BLaER1 (cell line): ENCODE data around the gene FRMD1.

Experiments
- H3K27ac ChIP-seq: shearing (Covaris generic); formaldehyde crosslinking; 2 replicates; pipeline ENCODE4 v1.8.1; 2022
- H3K27me3 ChIP-seq: shearing (Covaris generic); formaldehyde crosslinking; 2 replicates; pipeline ENCODE4 v1.8.1; 2022
- H3K36me3 ChIP-seq: shearing (Covaris generic); formaldehyde crosslinking; 2 replicates; pipeline ENCODE4 v1.8.1; 2022
- H3K4me1 ChIP-seq: shearing (Covaris generic); formaldehyde crosslinking; 2 replicates; pipeline ENCODE4 v1.8.1; 2022
- H3K4me2 ChIP-seq: shearing (Covaris generic); formaldehyde crosslinking; 2 replicates; pipeline ENCODE4 v1.8.1; 2022
- H3K4me3 ChIP-seq: shearing (Covaris generic); formaldehyde crosslinking; 2 replicates; pipeline ENCODE4 v1.8.1; 2022
- H3K9ac ChIP-seq: shearing (Covaris generic); formaldehyde crosslinking; 2 replicates; pipeline ENCODE4 v1.8.1; 2022
- H3K9me3 ChIP-seq: shearing (Covaris generic); formaldehyde crosslinking; 2 replicates; pipeline ENCODE4 v1.8.1; 2022
- H4K20me1 ChIP-seq: shearing (Covaris generic); formaldehyde crosslinking; 2 replicates; pipeline ENCODE4 v1.8.1; 2022
- Cebpa-rat ChIP-seq: shearing (Covaris generic); IDR thresholded peaks from 2 replicates; pipeline ENCODE4 v1.8.1; 2022

FRMD1 gene

DNA sequence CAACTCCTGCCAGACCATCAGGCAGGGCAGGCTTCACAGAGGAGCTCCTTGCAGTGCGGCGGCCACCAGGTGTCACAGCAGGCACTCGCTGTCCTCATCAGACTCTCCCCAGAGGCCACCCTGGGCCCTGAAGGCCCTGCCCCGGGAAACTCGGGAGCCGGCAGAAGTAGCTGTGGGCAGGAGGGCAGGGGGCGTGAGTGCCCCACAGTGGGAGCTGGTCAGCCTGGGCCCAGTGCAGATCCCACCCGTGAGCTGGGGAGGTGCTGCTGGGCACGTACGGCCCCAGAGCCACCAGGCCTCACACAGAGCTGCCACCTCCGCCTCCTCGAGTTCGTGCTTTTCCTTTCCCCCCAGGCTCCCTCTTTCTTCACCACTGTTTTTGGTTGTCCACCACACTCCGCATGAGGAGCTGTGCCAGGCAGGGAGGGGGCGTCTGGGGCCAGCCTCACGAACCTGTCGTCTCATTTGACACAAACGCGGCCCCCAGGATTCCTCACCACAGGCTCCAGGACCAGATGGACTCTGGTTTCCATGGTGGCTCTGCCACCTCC lies 33.8 kb downstream of the FRMD1 start:
- H3K4me3 ChIP-seq: no peak overlapping the region
- H3K27me3 ChIP-seq: no peaks in the 10 kb centered on the region
- H4K20me1 ChIP-seq: no peaks in the 10 kb centered on the region
- no peaks in the 10 kb centered on the region for H3K36me3 ChIP-seq
- H3K4me2 ChIP-seq: peak overlapping the region; percentile 87
- H3K27ac ChIP-seq: peak overlapping the region; percentile 62; the same call in 1 of the 2 replicates
- peaks cover 10% of the 10 kb centered on the region for H3K9me3 ChIP-seq
- 0 out of 2 replicates have a peak overlapping the region, but pooled peaks have one; percentile 7 for H3K9ac ChIP-seq
- H3K4me1 ChIP-seq: peaks cover 86% of the 10 kb centered on the region
- TF ChIP-seq Cebpa-rat: no peak

DNA sequence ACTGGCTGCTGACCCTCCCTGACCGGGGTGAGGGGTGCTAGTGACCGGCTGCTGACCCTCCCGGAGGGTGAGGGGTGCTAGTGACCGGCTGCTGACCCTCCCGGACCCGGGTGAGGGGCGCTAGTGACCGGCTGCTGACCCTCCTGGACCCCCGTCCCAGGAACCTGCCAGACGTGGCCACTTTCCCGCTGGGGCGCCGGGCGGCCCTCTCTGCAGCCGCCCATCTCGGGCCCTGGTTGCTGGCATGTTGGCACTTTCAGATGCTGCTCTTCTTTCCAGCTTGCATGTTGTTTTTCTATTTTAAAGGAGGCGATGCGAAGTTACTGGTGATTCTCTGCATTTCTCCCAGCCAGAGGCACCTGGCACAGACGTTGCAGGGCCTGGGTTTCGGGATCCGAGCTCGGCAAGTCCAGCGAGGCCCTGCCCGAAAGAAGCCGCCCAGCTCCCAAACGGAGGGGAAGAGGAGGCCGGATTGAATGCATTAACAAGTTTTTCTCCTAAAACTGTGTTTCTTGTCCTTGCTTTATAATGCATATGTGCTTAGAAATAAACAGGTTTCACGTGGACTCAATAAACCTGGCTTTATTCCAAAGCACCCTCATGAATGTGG lies 34.4 kb downstream of the FRMD1 start:
- Histone ChIP-seq H3K4me2 (peak overlapping the region; percentile 87), H3K4me3 (no peak overlapping the region), H3K9ac (0 out of 2 replicates have a peak overlapping the region, but pooled peaks have one; percentile 7), H3K27me3 (no peaks in the 10 kb centered on the region), H4K20me1 (no peaks in the 10 kb centered on the region), H3K36me3 (no peaks in the 10 kb centered on the region), H3K9me3 (peaks cover 16% of the 10 kb centered on the region), H3K4me1 (peaks cover 80% of the 10 kb centered on the region), H3K27ac (no peak overlapping the region)
- TF ChIP-seq Cebpa-rat: no peak

DNA sequence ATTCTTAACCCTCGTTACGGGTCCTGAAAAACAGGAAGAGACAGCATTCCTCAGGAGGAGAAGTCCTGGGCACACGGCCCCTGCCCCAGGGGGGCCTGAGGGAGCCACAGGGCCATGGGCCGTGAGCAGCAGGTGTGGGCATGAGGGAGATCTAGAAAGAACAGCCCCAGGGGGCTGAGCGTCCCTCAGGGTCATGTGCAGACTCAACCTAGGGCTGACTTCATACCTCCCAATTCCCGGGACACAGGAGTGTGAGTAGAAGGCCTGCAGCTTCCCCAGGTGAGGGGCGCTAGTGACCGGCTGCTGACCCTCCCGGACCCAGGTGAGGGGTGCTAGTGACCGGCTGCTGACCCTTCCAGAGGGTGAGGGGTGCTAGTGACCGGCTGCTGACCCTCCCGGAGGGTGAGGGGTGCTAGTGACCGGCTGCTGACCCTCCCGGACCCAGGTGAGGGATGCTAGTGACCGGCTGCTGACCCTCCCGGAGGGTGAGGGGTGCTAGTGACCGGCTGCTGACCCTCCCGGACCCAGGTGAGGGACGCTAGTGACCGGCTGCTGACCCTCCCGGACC lies 35.1 kb downstream of the FRMD1 start:
- H3K4me2 ChIP-seq: peak overlapping the region; percentile 87
- peaks cover 23% of the 10 kb centered on the region for H3K9me3 ChIP-seq
- no peaks in the 10 kb centered on the region for H4K20me1 ChIP-seq
- H3K4me3 ChIP-seq: no peak overlapping the region
- H3K4me1 ChIP-seq: peaks cover 73% of the 10 kb centered on the region
- TF ChIP-seq Cebpa-rat: no peak
- peak overlapping the region; percentile 30; the same call in 1 of the 2 replicates for H3K9ac ChIP-seq
- H3K27ac ChIP-seq: peak overlapping the region; percentile 57
- H3K27me3 ChIP-seq: no peaks in the 10 kb centered on the region
- 0 out of 2 replicates have a peak, but pooled peaks cover 4% of the 10 kb centered on the region for H3K36me3 ChIP-seq

DNA sequence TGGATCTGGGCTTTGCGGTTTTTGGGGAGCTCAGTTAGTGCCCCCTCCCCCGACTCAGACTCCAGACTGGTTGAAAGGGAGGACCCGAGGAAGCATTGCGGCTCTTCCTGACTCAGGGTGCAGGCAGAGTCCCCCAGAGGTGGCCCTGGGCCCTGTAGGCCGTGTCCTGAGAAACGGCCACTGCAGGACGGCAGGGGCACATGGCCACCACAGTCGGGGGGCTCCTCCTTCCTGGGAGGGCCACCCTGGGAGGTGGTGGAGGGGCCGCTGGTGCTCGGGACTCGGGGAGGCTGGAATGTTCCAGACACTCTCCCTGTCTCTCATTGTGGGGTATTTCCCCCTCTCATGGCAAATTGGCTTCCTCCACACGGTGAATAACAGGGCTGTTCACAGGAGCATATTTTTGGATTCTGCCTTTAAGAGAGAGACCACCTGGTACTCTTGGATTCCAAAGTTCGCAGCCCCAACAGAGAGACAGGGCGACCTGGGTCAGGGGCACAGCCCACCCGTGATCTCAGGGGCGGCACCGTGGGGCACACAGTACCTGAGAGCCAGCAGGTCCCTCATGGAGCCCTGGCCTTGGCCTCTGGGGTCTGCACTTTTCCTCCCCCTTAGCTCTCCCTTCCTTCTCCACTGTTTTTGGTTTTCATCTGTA lies 35.7 kb downstream of the FRMD1 start:
- Histone ChIP-seq H4K20me1 (no peaks in the 10 kb centered on the region), H3K9me3 (peaks cover 29% of the 10 kb centered on the region), H3K36me3 (0 out of 2 replicates have a peak, but pooled peaks cover 7% of the 10 kb centered on the region), H3K4me3 (no peak overlapping the region), H3K9ac (peak overlapping the region; percentile 30; the same call in 1 of the 2 replicates), H3K27ac (peak overlapping the region; percentile 57), H3K4me1 (peaks cover 67% of the 10 kb centered on the region), H3K4me2 (peak overlapping the region; percentile 87), H3K27me3 (no peaks in the 10 kb centered on the region)
- no peak for TF ChIP-seq Cebpa-rat

GRCh38 chr6:168042426-168043192 lies 36.4 kb downstream of the FRMD1 start:
- peak overlapping the region; percentile 17; the same call in 1 of the 2 replicates for H3K4me3 ChIP-seq
- H3K4me2 ChIP-seq: peak overlapping the region; percentile 87
- H3K9me3 ChIP-seq: peaks cover 36% of the 10 kb centered on the region
- H3K36me3 ChIP-seq: 0 out of 2 replicates have a peak, but pooled peaks cover 7% of the 10 kb centered on the region
- TF ChIP-seq Cebpa-rat: no peak
- H3K4me1 ChIP-seq: peaks cover 62% of the 10 kb centered on the region
- H3K9ac ChIP-seq: peak overlapping the region; percentile 26; the same call in 1 of the 2 replicates
- peak overlapping the region; percentile 57 for H3K27ac ChIP-seq
- H4K20me1 ChIP-seq: no peaks in the 10 kb centered on the region
- no peaks in the 10 kb centered on the region for H3K27me3 ChIP-seq

- H3K9me3 ChIP-seq: peaks cover 39% of the 10 kb centered on the region
Measured at GRCh38 chr6:168041928-168042327, 37.1 kb downstream of the FRMD1 start.

GRCh38 chr6:168040856-168041496 lies 38.0 kb downstream of the FRMD1 start:
- peak overlapping the region; percentile 53; the same call in 1 of the 2 replicates for H3K27ac ChIP-seq
- no peaks in the 10 kb centered on the region for H4K20me1 ChIP-seq
- no peak overlapping the region for H3K9ac ChIP-seq
- peaks cover 39% of the 10 kb centered on the region for H3K9me3 ChIP-seq
- H3K4me1 ChIP-seq: peaks cover 62% of the 10 kb centered on the region
- 0 out of 2 replicates have a peak, but pooled peaks cover 7% of the 10 kb centered on the region for H3K36me3 ChIP-seq
- no peak overlapping the region for H3K4me3 ChIP-seq
- TF ChIP-seq Cebpa-rat: no peak
- H3K27me3 ChIP-seq: no peaks in the 10 kb centered on the region
- H3K4me2 ChIP-seq: peak overlapping the region; percentile 87

More at GRCh38 chr6:168041928-168042327, 37.1 kb downstream of the FRMD1 start:
- Histone ChIP-seq H3K9ac (peak overlapping the region; percentile 26; the same call in 1 of the 2 replicates), H3K4me1 (peaks cover 62% of the 10 kb centered on the region), H3K27me3 (no peaks in the 10 kb centered on the region), H4K20me1 (no peaks in the 10 kb centered on the region), H3K36me3 (0 out of 2 replicates have a peak, but pooled peaks cover 7% of the 10 kb centered on the region), H3K27ac (peak overlapping the region; percentile 57; the same call in 1 of the 2 replicates), H3K4me2 (peak overlapping the region; percentile 87), H3K4me3 (peak overlapping the region; percentile 17)
- TF ChIP-seq Cebpa-rat: no peak

DNA sequence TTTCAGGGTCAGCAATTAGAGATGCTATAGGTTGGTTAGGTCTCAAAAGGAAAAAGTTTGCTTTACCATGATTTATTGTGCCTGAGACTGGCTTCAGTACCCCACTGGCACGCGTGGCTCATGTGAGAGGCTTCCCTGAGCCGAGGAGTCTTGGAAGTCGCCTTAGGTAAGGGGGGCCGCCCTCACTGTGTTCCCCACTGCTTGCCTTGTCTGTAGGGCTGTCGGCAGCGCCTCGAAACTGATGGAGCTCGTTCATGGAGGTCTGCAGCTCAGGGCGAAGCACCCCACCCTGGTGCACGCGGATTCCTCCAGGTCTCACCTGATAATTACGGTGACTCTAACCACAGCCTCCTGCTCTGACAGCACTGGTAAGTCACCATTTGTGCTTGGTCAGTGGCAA lies 39.2 kb downstream of the FRMD1 start:
- no peak for TF ChIP-seq Cebpa-rat
- H3K27me3 ChIP-seq: no peaks in the 10 kb centered on the region
- H3K4me2 ChIP-seq: no peak overlapping the region
- H4K20me1 ChIP-seq: no peaks in the 10 kb centered on the region
- H3K9ac ChIP-seq: no peak overlapping the region
- H3K36me3 ChIP-seq: 0 out of 2 replicates have a peak, but pooled peaks cover 7% of the 10 kb centered on the region
- H3K27ac ChIP-seq: no peak overlapping the region
- peaks cover 39% of the 10 kb centered on the region for H3K9me3 ChIP-seq
- H3K4me3 ChIP-seq: peak overlapping the region; percentile 12; the same call in 1 of the 2 replicates
- peaks cover 56% of the 10 kb centered on the region for H3K4me1 ChIP-seq

DNA sequence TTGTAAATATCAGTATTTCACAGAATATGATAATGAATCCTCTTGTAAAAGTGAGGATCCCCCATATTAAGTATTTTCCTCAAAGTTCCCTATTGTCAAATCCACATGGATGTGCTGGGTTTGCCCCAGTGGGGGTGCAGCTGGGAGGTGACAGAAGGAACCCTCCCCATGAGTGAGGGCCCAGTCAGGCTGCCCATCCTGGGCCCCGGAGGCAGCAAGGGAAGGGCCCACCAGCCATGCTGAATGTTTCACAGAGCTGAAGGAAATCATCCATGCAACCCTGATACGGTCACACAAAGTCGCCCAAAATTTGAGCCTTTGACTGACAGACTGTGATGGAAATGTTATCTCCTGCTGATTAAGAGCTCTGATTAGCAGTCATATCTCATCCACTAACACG lies 39.7 kb downstream of the FRMD1 start:
- Histone ChIP-seq H3K27me3 (no peaks in the 10 kb centered on the region), H3K4me3 (peak overlapping the region; percentile 12; the same call in 1 of the 2 replicates), H3K4me1 (peaks cover 50% of the 10 kb centered on the region), H3K27ac (no peak overlapping the region), H3K9ac (no peak overlapping the region), H4K20me1 (no peaks in the 10 kb centered on the region), H3K4me2 (no peak overlapping the region), H3K9me3 (peaks cover 42% of the 10 kb centered on the region), H3K36me3 (0 out of 2 replicates have a peak, but pooled peaks cover 7% of the 10 kb centered on the region)
- no peak for TF ChIP-seq Cebpa-rat
